Ishikawa (cell line): ENCODE measurements around the gene SNTG2.

Experiments
- EP300 ChIP-seq: IDR thresholded peaks from 2 replicates; pipeline ENCODE4 v1.6.1; 2012; ENCODE audit warnings: borderline replicate concordance
- RAD21 ChIP-seq: IDR thresholded peaks from 2 replicates; pipeline ENCODE4 v1.6.1; 2012; ENCODE audit warnings: low read depth
- YY1 ChIP-seq: IDR thresholded peaks from 2 replicates; pipeline ENCODE4 v1.6.1; 2012; ENCODE audit warnings: low read depth

DNA sequence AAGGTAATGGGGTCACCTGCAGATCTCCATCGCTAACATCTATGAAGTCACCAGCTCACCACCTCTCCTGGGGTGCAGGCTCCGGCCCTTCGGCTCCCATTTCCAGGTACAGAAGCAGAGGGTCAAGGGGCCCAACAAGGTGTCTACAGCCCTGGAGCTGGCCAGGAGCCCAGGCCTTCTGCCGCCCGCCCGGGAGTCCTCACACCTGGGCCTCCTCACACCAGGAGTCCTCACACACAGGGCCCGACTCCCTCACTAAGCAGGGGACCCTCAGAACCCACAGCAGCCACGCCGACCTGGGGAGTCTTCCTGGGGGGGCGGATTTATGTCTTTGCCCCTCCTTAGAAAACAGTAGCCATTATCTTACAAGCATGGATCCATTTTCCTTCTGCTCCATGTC lies 419.3 kb downstream of the SNTG2 start:
- TF ChIP-seq YY1 (no peak), RAD21 (no peak), EP300 (no peak)
